Activated T-cell treated with anti-CD3 and anti-CD28 coated beads for 4 hours (primary cell): Measurements from ENCODE around the gene ESPNL.

ENCODE experiments used
- DNase-seq: peaks from one replicate; pipeline ENCODE4 v3.0.0-alpha.2; 2020

The ESPNL gene

DNA sequence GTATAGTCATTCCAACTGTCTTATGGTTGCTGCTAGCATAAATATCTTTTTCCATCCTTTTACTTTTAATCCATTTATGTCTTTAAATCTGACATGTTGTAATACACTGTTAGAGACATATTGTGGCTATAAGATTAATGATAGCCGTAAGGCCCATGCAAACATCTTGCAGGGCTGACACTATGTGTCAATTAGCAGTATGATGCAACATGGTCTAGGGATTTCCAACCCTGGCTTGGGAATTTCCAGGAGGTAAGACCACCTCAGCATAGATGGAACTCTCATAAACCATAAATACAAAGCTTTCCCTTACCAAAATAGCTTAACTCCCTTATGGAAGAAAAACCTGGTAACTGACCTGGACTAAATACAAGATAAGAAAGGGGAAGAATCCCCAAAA, 22.8 kb upstream of the ESPNL start:
- DNase-seq, result no peak

DNA sequence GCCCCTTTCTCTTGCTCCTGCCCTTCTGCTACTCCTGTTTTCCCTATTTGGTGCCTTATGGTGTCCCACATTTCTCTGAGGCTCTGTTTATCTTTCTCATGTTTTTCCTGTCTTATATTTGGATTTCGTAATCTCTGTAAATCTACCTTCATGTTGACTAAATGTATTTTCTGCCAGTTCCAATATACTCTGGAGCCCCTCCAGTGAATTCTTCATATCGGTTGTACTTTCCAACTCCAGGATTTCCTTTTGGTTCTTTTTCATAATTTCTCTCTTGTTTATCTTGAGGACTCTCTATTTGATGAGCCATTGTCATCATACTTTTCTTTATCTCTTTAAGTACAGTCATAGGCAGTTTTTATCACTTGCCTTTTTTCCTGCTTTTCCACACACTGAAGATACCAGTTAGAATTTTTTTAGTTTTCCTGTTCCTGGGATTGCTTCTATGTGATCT, 20.2 kb upstream of the ESPNL start:
- DNase-seq, result no peak

DNA sequence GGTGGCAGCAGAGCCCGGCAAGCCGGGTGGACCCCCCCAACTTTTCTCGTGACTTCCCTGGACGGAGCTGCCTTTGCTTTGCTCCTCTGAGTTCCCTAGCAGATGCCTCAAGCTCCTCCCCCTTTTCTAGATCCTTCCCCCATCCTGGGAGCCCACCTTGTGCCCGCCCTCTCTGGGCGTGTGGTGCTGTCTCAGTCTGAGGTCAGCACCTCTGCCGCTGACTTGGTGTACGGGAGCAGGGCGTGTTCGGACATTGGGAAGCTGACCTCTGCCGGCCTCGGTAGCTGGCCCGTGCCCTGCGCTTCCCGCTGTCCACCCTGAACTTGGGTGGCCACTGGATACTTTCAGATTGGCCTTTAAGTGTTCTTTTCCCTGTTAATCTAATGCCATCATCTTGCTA, 19.6 kb upstream of the ESPNL start:
- no peak for DNase-seq

GRCh38 chr2:238081150-238081549, 19.0 kb upstream of the ESPNL start:
- DNase-seq, result no peak

DNA sequence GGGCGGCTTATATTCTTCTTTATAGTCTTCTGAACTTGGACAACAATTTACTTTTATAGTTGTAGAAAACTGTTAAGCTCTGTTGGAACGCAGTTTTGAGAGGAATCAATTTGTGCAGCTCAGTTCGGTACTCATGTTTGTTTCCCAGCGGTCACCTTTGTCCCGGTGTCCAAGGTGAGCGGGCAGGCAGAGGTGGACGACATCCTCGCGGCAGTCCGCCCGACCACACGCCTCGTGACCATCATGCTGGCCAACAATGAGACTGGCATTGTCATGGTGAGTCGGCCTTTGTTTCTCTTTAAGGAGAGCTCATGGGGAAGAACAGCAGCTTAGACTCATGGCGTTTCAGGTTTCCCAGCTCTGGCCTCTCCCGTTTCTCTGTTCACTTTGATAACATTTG, 18.6 kb upstream of the ESPNL start:
- no peak for DNase-seq

DNA sequence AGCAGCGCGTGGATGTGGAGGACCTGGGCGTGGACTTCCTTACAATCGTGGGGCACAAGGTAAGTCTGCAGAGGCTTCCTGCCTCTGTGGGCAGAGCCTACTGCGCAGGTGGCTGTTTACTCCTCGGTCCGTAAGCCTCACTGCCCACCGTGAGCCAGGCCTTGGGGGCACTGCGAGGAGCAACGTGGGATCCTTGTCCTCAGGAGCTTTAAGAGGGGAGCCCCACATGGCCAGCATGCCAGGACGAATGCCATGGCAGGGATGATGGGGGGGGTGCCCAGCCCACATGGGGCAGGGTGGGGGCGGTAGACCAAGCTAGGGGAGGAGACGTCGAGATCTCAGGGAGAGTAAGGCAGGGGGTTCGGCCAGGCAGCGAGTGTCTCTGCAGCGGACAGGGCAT, 18.0 kb upstream of the ESPNL start:
- no peak for DNase-seq

DNA sequence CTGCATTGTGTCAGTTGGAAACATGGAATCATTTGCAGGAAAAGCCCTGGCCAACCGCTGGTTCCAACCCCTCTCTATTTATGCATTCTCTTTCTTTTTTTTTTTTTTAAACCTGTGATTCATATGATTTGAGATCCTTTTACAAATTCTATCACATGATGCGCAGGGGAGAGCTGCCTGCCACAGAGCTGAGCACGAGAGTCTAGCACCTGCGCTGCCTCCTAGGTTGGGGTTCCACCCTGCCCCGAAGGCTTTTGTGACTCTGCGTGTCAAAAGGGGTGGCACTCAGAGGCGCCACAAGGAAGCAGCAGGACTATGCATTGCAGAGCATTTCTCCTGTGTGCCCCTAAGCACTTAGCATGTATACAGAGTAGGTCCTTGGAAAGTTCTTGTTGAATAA, 17.3 kb upstream of the ESPNL start:
- DNase-seq, result no peak

DNA sequence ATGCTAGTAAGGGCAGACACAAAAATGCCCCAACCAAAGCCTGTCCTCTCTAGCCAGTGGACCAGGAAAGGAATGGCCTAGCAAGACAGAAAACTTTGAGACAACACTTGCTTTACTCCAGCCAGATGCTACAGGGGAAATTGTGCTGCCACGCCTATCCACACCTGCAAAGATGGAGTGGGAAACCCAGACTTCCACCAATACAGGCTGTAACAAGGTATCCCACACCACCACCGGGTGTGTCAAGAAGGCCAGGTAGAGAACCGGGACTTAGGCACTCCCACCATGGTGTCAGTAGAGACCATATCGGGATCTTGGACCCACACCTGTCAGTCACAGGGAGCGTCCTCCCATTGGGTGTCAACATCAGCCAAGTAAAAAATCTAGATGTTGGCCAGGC, 16.2 kb upstream of the ESPNL start:
- DNase-seq, result no peak

GRCh38 chr2:238084761-238085160, 15.4 kb upstream of the ESPNL start:
- no peak for DNase-seq

DNA sequence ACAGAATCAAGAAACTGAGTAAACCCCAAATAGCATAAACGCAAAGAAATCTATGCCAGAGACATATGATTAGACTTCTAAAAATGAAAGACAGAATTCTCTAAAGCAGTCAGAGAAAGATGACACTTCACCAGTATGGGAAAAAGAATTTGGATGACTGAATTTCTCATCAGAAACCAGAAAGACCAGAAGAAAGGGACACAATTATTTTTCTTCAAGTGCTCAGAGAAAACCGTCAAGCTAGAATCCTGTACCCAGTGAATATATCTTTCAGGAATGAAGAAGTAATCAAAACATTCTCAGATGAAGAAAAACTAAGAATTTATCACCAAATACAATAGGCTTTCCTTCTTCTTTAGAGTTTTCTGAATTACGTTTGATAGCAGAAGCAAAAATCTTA, 14.2 kb upstream of the ESPNL start:
- no peak for DNase-seq

DNA sequence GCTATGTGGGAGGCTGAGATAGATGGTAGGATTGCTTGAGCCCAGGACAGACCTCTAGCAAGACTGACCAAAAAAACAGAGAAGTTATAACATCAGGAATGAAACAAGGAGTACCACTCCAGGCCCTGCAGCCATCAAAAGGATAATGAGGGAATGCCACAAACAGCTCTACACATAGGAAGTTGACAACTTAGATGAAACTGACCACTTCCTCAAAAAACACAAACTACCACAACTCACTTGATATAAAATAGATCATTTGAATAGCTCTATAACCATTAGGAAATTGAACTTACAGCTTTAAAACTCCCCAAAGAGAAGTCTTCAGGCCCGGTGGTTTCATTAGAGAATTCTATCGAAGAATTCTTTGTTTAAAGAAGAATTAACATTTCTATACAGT, 12.9 kb upstream of the ESPNL start:
- DNase-seq, result no peak

DNA sequence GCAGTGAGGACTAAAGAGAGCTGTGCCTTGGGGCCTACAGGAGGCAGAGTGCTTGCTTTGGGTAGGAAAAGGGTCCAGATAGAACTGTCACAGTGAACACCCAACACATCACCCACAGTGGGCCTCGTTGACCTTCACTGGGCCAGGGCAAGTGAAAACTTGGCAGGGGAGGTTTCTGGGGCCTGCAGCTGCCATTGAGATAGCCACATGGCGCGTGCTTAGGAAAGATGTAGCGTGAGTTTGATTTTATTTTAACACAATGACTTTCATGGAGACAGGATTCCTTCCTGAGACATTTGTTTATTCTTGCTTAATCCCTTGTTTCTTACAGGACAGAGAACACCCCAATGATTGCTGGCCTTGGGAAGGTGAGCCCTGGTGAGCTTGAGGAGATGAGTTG, 9.3 kb upstream of the ESPNL start:
- no peak for DNase-seq

- DNase-seq, result no peak
These were observed 8.6 kb upstream of the ESPNL start for GRCh38 chr2:238091436-238092060.

DNA sequence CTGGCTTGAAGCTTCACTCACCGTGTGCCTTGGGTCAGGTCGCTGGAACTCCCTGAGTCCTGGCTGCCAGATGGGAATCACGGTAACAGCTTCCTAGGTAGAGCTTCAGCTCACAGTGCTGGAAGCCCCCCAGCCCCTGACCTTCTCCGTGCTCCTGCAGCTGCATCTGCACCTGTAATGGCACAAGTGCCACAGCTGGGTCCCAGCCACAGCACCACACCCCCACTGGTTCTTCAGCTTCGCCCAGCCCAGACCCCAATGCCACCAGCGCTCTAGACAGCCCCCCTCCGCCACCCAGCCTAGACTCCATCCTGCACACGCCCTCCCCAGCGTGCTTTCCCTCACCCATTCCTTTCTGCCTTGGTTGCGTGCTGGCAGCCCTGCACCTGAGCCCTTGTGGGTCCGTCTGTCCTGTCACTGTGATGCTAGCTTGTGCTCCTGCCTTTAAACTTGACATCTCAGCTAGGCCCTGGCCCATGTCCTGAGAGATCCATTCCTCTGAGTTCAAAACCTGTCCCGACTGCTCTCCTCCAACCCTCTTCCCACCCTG, 7.6 kb upstream of the ESPNL start:
- no peak for DNase-seq

- DNase-seq, result no peak
These were observed 6.7 kb upstream of the ESPNL start for GRCh38 chr2:238093181-238094140.

DNA sequence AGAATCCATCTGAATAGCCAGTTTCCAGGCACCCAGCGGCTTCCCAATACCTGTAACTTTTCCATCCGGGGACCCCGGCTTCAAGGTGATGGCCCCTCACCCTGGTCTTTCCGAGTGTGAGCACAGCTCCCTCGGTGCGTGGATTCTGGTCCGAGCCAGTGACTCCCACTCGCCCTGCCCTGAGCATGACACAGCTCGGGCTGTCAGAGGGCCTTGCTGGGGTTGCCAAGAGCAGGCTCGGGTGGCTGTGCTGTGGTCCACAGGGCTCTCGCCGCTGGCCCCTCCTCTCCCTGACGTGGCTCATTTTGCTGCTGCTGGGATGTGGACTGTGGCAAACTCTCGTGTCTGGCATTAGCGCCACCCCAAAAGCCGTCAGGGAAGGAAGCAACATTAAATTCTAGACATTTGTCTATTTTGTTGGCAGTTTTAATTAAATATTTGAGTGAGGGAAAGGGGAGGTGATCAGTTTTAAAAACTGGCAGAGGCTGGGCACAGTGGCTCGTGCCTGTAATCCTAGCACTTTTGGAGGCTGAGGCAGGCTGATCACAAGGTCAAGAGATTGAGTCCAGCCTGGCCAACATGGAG, 5.6 kb upstream of the ESPNL start:
- DNase-seq, result no peak

- DNase-seq, result no peak
These were observed 5.0 kb upstream of the ESPNL start for GRCh38 chr2:238095143-238095542.

- no peak for DNase-seq
These were observed 3.7 kb upstream of the ESPNL start for GRCh38 chr2:238096311-238097011.

DNA sequence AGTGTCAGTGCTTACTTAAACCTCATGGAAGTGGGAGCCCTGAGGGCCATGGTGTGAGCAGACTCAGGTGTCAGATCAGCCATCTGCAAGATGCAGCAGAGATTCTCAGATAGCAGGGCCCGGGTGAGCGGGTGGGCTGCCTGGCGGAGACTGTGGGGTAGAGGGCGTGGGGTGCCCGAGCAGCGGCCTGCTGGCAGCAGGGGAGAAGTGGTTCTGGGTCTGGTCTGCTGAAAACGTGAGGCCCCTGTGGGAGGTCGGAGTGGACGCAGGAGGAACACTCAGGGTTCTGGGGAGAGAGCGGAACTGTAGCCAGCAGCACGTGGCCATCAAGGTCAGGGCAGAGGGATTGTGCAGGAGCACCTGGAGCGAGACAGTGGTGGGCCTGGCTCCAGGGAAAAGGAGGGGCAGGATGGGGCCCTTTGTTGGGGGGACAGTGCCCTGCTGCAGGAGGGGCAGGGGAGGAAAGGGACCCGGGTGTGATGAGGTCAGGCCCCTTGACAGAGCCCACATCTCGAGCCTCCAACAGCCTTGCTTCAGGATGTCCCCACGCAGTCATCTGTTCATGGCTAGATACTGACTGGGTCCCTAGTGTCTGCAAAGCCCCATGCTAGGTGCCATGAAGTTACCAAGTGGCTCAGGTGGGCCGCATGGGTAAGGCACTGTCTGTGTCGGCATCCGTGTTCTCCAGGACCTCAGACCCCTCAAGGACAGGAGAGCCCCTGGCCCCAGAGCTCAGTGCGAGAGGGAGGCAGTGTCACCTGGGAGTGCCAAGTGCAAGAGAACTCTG, 2.7 kb upstream of the ESPNL start:
- no peak for DNase-seq

DNA sequence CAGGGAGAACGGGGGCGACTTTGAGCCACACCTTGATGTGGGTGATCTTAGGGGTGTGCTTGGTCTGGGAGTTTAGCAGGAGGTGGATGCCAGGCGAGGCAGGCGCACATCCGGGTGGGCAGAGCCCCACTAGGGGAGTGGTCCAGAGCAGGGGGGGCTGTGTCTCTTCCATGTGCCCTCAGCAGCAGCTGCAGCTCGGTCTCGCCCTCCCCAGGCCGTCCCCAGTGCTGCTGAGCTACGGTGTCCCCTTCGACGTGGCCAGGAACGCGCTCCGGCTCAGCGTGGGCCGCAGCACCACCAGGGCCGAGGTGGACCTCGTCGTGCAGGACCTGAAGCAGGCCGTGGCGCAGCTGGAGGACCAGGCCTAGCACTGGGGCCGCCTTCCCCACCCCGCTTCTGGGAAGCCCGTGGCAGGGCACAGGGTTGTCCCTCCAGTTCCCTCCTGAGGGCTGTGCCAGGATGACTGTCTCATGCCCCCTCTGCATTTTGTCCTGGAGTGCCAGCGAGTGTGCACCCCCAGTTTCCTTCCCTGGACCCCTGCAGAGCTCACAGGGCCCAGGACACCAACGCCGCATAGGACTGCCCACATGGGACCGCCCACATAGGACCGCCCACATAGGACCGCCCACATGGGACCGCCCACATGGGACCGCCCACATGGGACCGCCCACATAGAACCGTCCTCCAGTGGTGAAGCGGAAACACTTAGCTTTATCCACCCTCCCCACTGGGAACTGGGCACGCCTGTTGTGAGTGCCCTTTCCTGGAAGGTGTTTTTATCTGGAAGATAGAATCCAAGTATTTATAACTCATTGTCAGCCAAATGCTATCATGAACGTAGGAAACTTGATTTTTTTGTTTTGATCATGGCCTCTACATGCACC, 1.9 kb upstream of the ESPNL start:
- DNase-seq, result no peak
